Stomach smooth muscle (tissue), 2 donors: Measurements from ENCODE around the gene DIAPH3.

ENCODE experiments used
- H3K27ac ChIP-seq: one replicate; pipeline ENCODE4 v1.7.0; 2013; ENCODE audit warnings: mild to moderate bottlenecking, low read length, inconsistent platforms
- H3K27me3 ChIP-seq, 2 donors: one replicate each; pipeline ENCODE4 v1.7.0; 2013; ENCODE audit warnings: low read length in 2 of 2; ENCODE audit not compliant: insufficient read depth in 2 of 2, control insufficient read depth in 1 of 2
- H3K36me3 ChIP-seq, 2 donors: one replicate each; pipeline ENCODE4 v1.7.0; 2013; ENCODE audit warnings: low read length in 2 of 2; ENCODE audit not compliant: control insufficient read depth in 2 of 2, insufficient read depth in 2 of 2
- H3K4me1 ChIP-seq: one replicate; pipeline ENCODE4 v1.7.0; 2013; ENCODE audit warnings: low read length; ENCODE audit not compliant: control insufficient read depth, insufficient read depth
- H3K4me3 ChIP-seq, 2 donors: one replicate each; pipeline ENCODE4 v1.7.0; 2013; ENCODE audit warnings: low read length in 2 of 2
- H3K9ac ChIP-seq, 2 donors: one replicate each; pipeline ENCODE4 v1.7.0; 2013; ENCODE audit warnings: low read length in 2 of 2, mild to moderate bottlenecking in 1 of 2
- H3K9me3 ChIP-seq, 2 donors: one replicate each; pipeline ENCODE4 v1.7.0; 2013; ENCODE audit warnings: low read length in 2 of 2; ENCODE audit not compliant: control insufficient read depth in 2 of 2
- donor health status: healthy.
- donor health status: Pancreatic carcinoma.

Gene DIAPH3

DNA sequence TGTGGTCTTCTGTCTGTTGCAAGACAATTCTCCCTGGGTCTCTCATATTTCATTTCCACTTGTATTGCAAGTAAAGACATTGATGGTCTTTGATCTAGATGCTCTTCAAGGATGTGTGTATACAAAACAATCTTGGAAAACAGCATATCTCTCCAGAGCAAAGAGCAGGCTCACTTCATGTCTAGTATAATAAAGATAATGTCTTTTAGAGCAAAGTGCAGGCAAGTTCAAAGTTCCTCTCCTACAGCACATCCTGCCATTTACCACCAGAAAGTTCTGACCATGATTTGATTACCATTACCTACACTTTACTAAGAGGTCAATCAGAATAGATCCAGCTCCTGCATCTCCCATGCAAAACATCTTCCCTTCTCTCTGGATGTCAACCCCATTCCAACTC lies 162.8 kb downstream of the DIAPH3 start:
- Histone ChIP-seq H3K9me3 (no peaks in the 10 kb centered on the region), H3K36me3 (no peaks in the 10 kb centered on the region), H3K27ac (no peak overlapping the region), H3K4me1 (no peaks in the 10 kb centered on the region), H3K9ac (no peak overlapping the region), H3K27me3 (no peaks in the 10 kb centered on the region), H3K4me3 (no peak overlapping the region)

DNA sequence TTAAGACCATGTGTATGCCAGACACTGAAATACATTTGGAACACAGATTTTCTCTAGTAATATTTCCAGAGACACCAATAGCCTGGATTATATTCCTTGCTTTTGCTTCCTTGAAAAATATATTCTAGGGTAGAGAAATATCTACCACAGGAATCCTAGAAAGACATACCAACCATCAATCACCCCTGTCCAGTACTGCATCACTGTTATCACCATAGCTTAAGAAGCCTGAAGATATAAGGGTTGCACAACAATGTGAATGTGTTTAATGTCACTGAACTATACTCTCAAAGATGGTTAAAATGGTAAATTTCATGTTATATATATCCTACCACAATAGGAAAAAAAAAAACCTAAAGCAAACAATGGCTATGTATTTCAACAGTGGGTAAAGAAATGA lies 163.6 kb downstream of the DIAPH3 start:
- H3K36me3 ChIP-seq: no peaks in the 10 kb centered on the region
- H3K27me3 ChIP-seq: no peaks in the 10 kb centered on the region
- no peaks in the 10 kb centered on the region for H3K4me1 ChIP-seq
- H3K9ac ChIP-seq: no peak overlapping the region
- H3K9me3 ChIP-seq: no peaks in the 10 kb centered on the region
- H3K27ac ChIP-seq: no peak overlapping the region
- no peak overlapping the region for H3K4me3 ChIP-seq

DNA sequence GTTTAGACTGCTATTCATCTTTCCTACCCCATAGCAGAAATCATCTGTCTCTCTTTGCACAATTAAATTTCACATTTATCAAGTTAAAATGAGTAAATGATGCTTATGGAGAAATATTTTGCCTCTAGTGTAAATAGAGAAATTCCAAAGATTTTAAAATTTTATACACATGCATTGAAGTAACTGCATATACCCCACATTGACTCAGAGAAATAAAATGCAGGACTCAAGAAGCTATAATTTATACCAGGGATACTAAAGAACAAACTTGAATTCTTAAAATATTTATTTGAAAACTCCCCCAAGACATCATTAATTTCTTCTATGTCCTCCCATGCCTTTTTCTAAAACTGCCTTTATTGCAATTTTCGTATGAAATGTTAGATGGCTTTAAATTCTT lies 165.8 kb downstream of the DIAPH3 start:
- no peaks in the 10 kb centered on the region for H3K36me3 ChIP-seq
- no peak overlapping the region for H3K27ac ChIP-seq
- H3K9me3 ChIP-seq: no peaks in the 10 kb centered on the region
- no peaks in the 10 kb centered on the region for H3K27me3 ChIP-seq
- no peak overlapping the region for H3K4me3 ChIP-seq
- no peak overlapping the region for H3K9ac ChIP-seq
- H3K4me1 ChIP-seq: no peaks in the 10 kb centered on the region

DNA sequence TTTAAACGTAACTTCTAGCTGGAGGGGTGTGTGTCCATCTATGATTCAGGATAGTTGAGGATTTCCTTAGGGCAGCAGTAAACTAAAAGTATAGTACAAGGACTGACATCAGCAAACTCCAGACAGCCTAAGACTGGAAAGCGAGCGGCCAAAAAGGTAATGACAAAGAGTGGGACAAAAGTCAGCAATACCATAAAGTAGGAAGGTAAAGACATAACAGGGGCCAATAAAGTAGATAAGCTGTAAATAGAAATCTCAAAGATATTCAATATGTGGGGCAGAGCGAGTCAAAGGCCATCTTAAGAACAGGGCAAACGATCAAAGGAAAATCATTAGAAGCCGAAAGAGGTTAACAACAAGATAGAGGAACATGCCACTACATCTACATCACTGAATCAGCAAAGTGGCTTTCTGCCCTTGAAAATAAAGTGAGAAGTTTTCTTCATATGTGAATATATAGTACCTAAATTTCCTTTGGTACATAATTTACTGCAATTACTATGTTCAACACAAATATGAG lies 167.2 kb downstream of the DIAPH3 start:
- no peaks in the 10 kb centered on the region for H3K9me3 ChIP-seq
- H3K9ac ChIP-seq: no peak overlapping the region
- no peaks in the 10 kb centered on the region for H3K27me3 ChIP-seq
- no peaks in the 10 kb centered on the region for H3K36me3 ChIP-seq
- no peaks in the 10 kb centered on the region for H3K4me1 ChIP-seq
- no peak overlapping the region for H3K27ac ChIP-seq
- H3K4me3 ChIP-seq: no peak overlapping the region

DNA sequence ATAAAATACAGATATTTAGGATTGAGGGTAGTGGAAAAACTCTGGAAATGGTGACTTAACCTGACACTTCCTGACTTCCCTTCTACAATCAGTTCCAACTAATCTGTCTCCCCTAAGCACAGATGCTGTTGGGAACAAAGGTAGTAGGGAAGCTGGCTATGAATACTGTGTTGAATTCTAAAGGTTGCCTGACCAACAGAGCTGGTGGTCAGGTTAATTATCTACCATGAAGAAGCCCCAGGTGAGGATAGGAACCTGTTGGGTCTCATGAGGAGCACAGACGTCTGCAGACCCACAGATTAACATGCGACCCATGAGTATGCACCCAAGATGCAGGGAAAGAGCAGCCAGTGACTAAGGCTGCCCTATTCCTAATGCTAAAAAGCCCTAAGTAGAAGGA lies 172.3 kb downstream of the DIAPH3 start:
- H3K9me3 ChIP-seq: no peaks in the 10 kb centered on the region
- H3K36me3 ChIP-seq: no peaks in the 10 kb centered on the region
- no peak overlapping the region for H3K9ac ChIP-seq
- no peaks in the 10 kb centered on the region for H3K4me1 ChIP-seq
- no peak overlapping the region for H3K27ac ChIP-seq
- H3K27me3 ChIP-seq: no peaks in the 10 kb centered on the region
- H3K4me3 ChIP-seq: no peak overlapping the region

DNA sequence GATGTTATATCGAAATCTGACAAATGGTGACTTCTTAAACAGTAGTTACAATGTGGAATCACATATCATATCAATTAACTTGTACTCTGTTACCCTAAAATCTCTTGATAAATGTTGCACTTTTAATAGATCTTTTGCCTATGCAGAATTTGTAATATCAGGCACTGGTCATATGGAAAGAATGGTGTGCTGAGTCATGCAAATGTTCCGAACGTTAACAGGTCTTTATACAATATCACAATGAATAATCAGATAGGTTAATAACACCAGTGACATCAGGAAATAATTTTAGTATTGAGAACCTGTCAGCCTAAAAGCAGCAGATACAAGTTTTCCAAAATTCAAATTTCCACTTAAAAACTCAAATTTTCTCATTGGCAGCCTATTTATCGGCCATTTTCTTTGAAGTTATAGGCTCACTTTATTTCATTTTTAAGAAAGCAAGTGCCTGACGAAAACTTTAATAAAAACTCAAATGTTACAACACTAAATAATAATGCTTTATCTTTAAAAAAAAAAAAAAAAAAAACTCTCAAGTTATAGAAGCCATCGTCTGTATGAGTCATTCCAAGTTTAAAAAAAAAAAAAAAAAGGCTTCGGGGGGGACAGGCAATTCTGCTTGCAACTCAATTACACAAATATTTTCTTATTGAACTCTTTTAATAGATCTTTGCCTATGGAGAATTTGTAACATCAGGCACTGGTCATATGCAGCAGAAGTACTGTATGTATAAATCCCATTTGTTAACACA lies 180.9 kb downstream of the DIAPH3 start:
- H3K4me1 ChIP-seq: no peaks in the 10 kb centered on the region
- H3K36me3 ChIP-seq: no peaks in the 10 kb centered on the region
- H3K27ac ChIP-seq: no peak overlapping the region
- H3K9me3 ChIP-seq: no peaks in the 10 kb centered on the region
- no peak overlapping the region for H3K4me3 ChIP-seq
- H3K9ac ChIP-seq: no peak overlapping the region
- H3K27me3 ChIP-seq: no peaks in the 10 kb centered on the region

DNA sequence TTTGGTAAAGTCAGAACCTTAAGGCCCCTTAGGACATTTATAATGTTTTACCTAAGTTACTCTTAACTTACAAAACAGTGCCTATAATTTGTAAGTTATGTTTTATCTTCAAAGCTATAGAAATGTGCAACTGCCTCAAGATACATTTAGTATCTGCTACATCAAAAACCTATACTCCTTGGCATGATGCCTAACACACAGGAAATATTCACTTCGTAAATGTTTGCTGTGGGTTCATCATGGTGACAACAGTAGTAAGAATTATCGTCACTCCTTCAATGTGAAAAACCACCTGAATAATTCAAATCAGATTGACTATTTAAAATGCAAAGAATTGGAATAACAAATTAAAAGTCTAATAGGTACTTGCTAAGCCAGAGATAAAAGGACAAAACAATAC lies 184.1 kb downstream of the DIAPH3 start:
- no peak overlapping the region for H3K4me3 ChIP-seq
- no peaks in the 10 kb centered on the region for H3K4me1 ChIP-seq
- no peak overlapping the region for H3K27ac ChIP-seq
- H3K9ac ChIP-seq: no peak overlapping the region
- H3K9me3 ChIP-seq: no peaks in the 10 kb centered on the region
- no peaks in the 10 kb centered on the region for H3K27me3 ChIP-seq
- no peaks in the 10 kb centered on the region for H3K36me3 ChIP-seq

DNA sequence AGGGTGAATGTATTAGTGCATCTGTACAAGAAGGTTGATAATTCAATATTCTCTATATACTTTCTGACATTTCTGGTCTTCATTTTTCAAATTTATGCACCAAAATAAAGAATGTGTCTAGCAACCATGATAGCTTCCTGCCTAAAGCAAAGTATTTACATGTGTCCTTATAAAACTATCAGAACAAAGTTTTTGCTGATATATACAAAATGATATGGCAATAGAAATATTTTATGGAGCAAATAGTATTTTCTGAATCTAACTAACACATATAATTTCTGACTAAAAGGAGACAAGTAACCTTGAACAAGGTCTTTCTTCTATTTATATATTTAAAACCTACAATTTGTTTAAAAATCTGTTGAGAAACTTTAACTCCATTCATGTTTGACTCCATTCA lies 184.9 kb downstream of the DIAPH3 start:
- no peaks in the 10 kb centered on the region for H3K9me3 ChIP-seq
- H3K27me3 ChIP-seq: no peaks in the 10 kb centered on the region
- no peak overlapping the region for H3K9ac ChIP-seq
- no peaks in the 10 kb centered on the region for H3K36me3 ChIP-seq
- H3K4me1 ChIP-seq: no peaks in the 10 kb centered on the region
- no peak overlapping the region for H3K4me3 ChIP-seq
- H3K27ac ChIP-seq: no peak overlapping the region

DNA sequence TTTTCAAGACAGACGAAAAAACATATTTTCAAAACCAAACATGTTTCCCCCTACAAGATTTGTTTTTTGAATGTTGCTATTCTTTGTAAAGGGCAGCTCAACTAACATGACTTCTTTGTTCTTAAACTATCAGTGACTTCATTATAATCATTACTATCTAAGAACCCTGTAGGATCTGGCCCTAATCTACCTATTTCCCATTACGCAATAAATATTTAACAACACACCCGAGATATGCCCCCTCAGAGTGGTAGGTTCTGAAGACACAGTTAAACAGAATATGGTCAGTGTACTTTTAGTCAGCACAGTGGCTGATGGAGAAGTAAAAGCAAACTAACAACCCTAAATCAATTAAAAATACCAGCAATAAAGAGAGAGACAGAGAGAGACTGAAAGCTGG lies 186.9 kb downstream of the DIAPH3 start:
- Histone ChIP-seq H3K9ac (no peak overlapping the region), H3K9me3 (no peaks in the 10 kb centered on the region), H3K4me1 (no peaks in the 10 kb centered on the region), H3K36me3 (no peaks in the 10 kb centered on the region), H3K27me3 (no peaks in the 10 kb centered on the region), H3K4me3 (no peak overlapping the region), H3K27ac (no peak overlapping the region)

DNA sequence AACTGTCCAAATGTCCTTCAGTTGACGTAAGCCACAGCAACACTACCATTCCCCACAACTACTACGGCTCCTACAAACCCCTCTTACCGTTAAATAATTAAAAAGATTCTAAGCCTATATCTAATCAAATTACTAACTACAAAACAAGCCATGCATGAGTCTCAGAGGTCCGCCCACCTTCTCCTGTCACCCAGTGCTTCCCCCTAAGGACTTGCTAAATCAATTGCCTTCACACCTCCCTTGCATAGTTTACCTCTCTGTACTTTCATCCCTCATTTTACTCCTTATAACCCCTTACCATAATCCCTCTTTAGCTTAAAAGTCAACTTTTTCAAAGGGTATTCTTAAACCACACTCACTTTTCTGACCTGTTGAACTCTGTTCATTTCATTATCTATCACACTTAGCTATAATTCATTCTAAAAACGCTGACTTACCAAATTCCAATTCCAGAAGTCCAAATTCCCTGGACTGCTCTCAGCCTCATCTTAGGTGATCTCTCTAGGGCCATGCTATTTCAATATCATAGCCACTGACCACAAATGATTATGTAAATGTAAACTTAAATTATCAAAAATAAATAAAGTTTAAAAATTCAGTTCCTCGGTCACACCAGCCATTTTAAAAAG lies 187.8 kb downstream of the DIAPH3 start:
- H3K4me1 ChIP-seq: no peaks in the 10 kb centered on the region
- no peaks in the 10 kb centered on the region for H3K9me3 ChIP-seq
- no peak overlapping the region for H3K27ac ChIP-seq
- no peaks in the 10 kb centered on the region for H3K27me3 ChIP-seq
- no peak overlapping the region for H3K9ac ChIP-seq
- no peaks in the 10 kb centered on the region for H3K36me3 ChIP-seq
- no peak overlapping the region for H3K4me3 ChIP-seq

DNA sequence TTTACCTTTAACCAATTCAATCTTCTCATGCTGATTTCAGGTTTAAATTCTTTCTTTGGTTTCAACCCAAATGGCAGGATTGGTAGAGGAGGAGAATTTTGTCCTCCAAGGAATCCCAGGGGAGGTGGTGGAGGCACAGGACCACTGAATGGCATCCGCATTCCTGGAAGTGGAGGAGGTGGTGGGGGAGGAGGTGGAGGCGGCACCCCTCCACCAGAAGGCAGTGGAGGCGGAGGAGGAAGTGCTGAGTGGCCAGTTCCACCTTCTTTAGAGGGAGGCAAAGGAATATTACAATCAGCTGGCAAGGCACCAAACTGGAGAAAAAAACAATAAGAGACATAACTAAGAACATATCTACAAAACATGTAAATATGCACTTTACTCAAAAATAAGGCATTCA lies 192.9 kb downstream of the DIAPH3 start:
- no peak overlapping the region for H3K4me3 ChIP-seq

More for the DNA sequence above, 192.9 kb downstream of the DIAPH3 start:
- Histone ChIP-seq H3K36me3 (no peaks in the 10 kb centered on the region), H3K4me1 (no peaks in the 10 kb centered on the region), H3K27me3 (no peaks in the 10 kb centered on the region), H3K9me3 (no peaks in the 10 kb centered on the region), H3K27ac (no peak overlapping the region), H3K9ac (no peak overlapping the region)
